Panc1 (cell line): Measurements from ENCODE around the gene MSMB.

Experiments
- CTCF ChIP-seq: fragments of 450-650 bp; IDR thresholded peaks from 2 replicates; pipeline ENCODE4 v1.5.1; 2017; ENCODE audit warnings: mild to moderate bottlenecking
- POLR2AphosphoS5 ChIP-seq: IDR thresholded peaks from 2 replicates; pipeline ENCODE4 v1.6.1; 2012; ENCODE audit warnings: mild to moderate bottlenecking, low read depth, low read length, moderate library complexity
- TF ChIP-seq, protein P1 (sequence below), 2 experiments: IDR thresholded peaks; 2 replicates each; pipeline ENCODE4 v1.6.1; 2011 to 2012; ENCODE audit warnings: low read depth in 2 of 2, control low read depth in 1 of 2, low read length in 1 of 2, mild to moderate bottlenecking in 1 of 2, moderate library complexity in 1 of 2; ENCODE audit not compliant: insufficient read depth in 1 of 2

DNA sequence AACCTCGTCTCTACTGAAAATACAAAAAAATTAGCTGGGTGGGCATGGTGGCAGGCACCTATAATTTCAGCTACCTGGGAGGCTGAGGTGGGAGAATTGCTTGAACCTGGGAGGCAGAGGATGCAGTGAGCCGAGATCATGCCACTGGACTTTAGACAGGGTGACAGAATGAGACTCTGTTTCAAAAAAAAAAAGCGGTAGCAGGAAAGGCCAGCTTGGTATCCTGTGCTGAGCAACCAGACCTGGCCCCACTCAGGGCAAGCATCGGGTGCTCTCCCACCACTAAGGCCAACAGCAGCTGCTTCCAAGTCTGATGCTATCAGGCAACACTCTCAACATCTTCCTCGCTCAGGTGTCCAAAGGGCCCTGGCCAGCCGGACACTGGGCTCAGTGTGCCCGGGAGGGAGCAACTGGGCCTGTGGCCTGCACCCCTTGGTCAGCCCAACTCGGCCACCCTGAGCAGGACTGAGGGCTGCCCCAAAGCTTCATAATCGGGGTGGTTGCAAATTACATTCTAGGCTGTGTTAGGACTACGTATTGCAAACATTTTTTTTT, 44.3 kb upstream of the MSMB start:
- TF ChIP-seq, protein P1, sequence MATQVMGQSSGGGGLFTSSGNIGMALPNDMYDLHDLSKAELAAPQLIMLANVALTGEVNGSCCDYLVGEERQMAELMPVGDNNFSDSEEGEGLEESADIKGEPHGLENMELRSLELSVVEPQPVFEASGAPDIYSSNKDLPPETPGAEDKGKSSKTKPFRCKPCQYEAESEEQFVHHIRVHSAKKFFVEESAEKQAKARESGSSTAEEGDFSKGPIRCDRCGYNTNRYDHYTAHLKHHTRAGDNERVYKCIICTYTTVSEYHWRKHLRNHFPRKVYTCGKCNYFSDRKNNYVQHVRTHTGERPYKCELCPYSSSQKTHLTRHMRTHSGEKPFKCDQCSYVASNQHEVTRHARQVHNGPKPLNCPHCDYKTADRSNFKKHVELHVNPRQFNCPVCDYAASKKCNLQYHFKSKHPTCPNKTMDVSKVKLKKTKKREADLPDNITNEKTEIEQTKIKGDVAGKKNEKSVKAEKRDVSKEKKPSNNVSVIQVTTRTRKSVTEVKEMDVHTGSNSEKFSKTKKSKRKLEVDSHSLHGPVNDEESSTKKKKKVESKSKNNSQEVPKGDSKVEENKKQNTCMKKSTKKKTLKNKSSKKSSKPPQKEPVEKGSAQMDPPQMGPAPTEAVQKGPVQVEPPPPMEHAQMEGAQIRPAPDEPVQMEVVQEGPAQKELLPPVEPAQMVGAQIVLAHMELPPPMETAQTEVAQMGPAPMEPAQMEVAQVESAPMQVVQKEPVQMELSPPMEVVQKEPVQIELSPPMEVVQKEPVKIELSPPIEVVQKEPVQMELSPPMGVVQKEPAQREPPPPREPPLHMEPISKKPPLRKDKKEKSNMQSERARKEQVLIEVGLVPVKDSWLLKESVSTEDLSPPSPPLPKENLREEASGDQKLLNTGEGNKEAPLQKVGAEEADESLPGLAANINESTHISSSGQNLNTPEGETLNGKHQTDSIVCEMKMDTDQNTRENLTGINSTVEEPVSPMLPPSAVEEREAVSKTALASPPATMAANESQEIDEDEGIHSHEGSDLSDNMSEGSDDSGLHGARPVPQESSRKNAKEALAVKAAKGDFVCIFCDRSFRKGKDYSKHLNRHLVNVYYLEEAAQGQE (IDR thresholded peaks at IDR 0.05; ENCODE audit: insufficient read depth in 1 of 2, low read depth in 2 of 2, low read length in 1 of 2) = no peak
- TF ChIP-seq CTCF = no peak
- TF ChIP-seq POLR2AphosphoS5 = no peak
